ENCODE data around the gene PCBP3. TPM values are rescaled to one million over a fixed set of nuclear protein-coding genes. Genes with fewer than 3 reads are reported as not detected.
"Not testable (repeated sequence)": the region's sequence is repeated elsewhere in the genome, so short reads cannot be mapped to it uniquely, and the experiment has no call there.

Gene PCBP3
- total RNA-seq, 2 experiments from 2014 or later = 3.4 to 3.8 TPM

DNA sequence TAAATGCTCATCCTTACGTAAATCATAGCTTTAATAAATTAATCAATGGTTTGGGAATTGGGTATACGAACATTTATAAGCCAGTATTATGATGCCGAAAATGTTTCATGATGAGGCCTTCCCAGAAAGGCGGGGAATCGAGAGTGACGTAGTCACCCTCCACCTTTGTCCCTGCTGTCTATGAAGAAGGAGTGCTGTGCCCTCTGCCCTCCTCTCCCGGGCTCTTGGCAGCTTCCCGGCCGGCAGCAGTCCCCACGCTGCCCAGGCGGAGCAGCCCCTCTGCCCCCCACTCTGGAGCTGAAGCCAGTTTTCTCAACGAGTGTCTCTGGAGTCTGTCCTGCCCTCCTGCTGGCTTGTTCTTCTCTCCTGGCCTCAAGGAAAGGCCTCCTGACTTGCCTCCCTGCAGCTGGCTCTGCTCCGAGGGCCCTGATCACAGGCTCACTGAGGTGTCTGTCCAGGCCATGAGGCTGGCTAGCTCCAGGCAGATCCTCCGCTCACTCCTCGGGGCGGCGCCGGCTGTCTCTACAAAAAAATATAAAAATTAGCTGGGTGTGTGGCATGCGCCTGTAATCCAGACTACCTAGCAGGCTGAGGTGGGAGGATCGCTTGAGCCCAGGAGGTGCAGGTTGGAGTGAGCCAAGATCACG lies 187.3 kb downstream of the PCBP3 start:
- DNase-seq (no peak), ATAC-seq (ENCODE audit: poor library complexity) (no peak)
- POLR2A ChIA-PET = no interaction called here
- H3K4me3 Mint-ChIP-seq = no peak overlapping the region
- Histone ChIP-seq H3K36me3 (ENCODE audit: insufficient read depth, low read length) (no peaks in the 10 kb centered on the region), H3K4me1 (ENCODE audit: insufficient read depth, low read length) (peaks cover 17% of the 10 kb centered on the region), H3K27ac (ENCODE audit: low read depth in 1 of 2, low read length in 2 of 2) (no peak overlapping the region), H3K27me3 (ENCODE audit: control insufficient read depth in 1 of 2, insufficient read depth in 2 of 2, low read length in 2 of 2) (no peaks in the 10 kb centered on the region), H3K4me3 (ENCODE audit: low read length) (no peak overlapping the region), H3K9me3 (ENCODE audit: control insufficient read depth in 1 of 2, insufficient read depth in 1 of 2, low read length in 2 of 2) (no peaks in the 10 kb centered on the region)
- H3K36me3 Mint-ChIP-seq (ENCODE audit: low read depth) = no peaks in the 10 kb centered on the region
- no peaks in the 10 kb centered on the region for H3K27me3 Mint-ChIP-seq
- intact Hi-C loops (cut with DNase I, micrococcal nuclease) = no loop called here
- H3K4me1 Mint-ChIP-seq (ENCODE audit: low read depth) = peaks cover 12% of the 10 kb centered on the region
- CTCF ChIA-PET = no interaction called here
- H3K9me3 Mint-ChIP-seq = no peaks in the 10 kb centered on the region
- TF ChIP-seq, protein P1, sequence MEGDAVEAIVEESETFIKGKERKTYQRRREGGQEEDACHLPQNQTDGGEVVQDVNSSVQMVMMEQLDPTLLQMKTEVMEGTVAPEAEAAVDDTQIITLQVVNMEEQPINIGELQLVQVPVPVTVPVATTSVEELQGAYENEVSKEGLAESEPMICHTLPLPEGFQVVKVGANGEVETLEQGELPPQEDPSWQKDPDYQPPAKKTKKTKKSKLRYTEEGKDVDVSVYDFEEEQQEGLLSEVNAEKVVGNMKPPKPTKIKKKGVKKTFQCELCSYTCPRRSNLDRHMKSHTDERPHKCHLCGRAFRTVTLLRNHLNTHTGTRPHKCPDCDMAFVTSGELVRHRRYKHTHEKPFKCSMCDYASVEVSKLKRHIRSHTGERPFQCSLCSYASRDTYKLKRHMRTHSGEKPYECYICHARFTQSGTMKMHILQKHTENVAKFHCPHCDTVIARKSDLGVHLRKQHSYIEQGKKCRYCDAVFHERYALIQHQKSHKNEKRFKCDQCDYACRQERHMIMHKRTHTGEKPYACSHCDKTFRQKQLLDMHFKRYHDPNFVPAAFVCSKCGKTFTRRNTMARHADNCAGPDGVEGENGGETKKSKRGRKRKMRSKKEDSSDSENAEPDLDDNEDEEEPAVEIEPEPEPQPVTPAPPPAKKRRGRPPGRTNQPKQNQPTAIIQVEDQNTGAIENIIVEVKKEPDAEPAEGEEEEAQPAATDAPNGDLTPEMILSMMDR (IDR thresholded peaks at IDR 0.05) = no peak
- peak overlapping the region; percentile 33 for H3K27ac Mint-ChIP-seq

DNA sequence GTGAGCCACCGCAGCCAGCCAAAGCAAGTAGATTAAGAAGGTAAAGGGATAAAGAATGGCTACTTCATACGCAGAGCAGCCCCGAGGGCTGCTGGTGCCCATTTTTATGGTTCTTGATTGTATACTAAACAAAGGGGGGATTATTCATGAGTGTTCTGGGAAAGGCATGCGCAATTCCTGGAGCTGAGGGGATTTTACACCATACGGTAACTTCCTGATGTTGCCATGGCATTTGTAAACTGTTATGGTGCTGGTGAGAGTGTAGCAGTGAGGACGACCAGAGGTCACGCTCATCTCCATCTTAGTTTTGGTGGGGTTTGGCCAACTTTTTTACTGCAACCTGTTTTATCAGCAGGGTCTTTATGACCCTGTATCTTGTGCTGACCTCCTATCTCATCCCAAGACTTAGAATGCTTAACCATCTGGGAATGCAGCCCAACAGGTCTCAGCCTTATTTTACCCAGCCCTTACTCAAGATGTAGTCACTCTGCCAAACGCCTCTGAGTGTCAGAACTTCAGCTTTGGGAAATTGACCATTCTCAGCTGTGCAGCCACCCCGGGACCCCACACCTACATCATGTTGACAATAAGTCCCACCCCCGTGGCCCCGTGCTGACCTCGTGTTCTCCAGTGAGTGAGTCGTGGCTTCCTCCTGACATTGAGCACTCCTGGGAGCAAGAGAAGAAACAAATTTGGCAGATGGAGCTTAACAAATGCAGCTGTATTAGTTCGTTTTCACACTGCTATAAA lies 188.6 kb downstream of the PCBP3 start:
- ChIA-PET POLR2A (no interaction called here), CTCF (no interaction called here)
- ATAC-seq (ENCODE audit: poor library complexity) (no peak), DNase-seq (no peak)
- Histone ChIP-seq H3K36me3 (ENCODE audit: insufficient read depth, low read length) (no peaks in the 10 kb centered on the region), H3K4me1 (ENCODE audit: insufficient read depth, low read length) (peaks cover 13% of the 10 kb centered on the region), H3K27ac (ENCODE audit: low read depth in 1 of 2, low read length in 2 of 2) (no peak overlapping the region), H3K4me3 (ENCODE audit: low read length) (no peak overlapping the region), H3K27me3 (ENCODE audit: control insufficient read depth in 1 of 2, insufficient read depth in 2 of 2, low read length in 2 of 2) (no peaks in the 10 kb centered on the region), H3K9me3 (ENCODE audit: control insufficient read depth in 1 of 2, insufficient read depth in 1 of 2, low read length in 2 of 2) (no peaks in the 10 kb centered on the region)
- H3K27ac Mint-ChIP-seq = no peak overlapping the region
- no peak overlapping the region for H3K4me3 Mint-ChIP-seq
- intact Hi-C loops (cut with DNase I, micrococcal nuclease) = no loop called here
- no peaks in the 10 kb centered on the region for H3K36me3 Mint-ChIP-seq (ENCODE audit: low read depth)
- TF ChIP-seq, protein P1 (IDR thresholded peaks at IDR 0.05) = no peak
- H3K27me3 Mint-ChIP-seq = no peaks in the 10 kb centered on the region
- no peaks in the 10 kb centered on the region for H3K9me3 Mint-ChIP-seq
- peaks cover 9% of the 10 kb centered on the region for H3K4me1 Mint-ChIP-seq (ENCODE audit: low read depth)

DNA sequence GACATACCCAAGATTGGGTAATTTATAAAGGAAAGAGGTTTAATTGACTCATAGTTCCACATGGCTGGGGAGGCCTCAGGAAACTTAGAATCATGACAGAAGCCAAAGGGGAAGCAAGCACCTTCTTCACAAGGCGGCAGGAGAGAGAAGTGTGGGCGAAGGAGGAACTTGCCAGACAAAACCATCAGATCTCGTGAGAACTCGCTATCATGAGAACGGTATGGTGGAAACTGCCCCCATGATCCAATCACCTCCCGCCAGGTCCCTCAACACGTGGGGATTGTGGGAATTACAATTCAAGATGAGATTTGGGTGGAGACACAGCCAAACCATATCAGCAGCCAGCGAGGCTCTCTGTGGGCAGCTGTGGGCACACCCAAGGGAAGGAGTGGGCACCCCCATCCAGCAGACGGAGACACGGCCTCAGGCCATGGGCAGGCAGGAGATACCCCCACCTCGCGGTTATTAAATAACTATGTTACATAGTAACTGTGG lies 189.3 kb downstream of the PCBP3 start:
- intact Hi-C loops (cut with DNase I, micrococcal nuclease); DNase-seq; H3K27me3 ChIP-seq (ENCODE audit: control insufficient read depth in 1 of 2, insufficient read depth in 2 of 2, low read length in 2 of 2); H3K27me3 Mint-ChIP-seq; H3K4me3 ChIP-seq (ENCODE audit: low read length); H3K4me1 Mint-ChIP-seq (ENCODE audit: low read depth); H3K9me3 ChIP-seq (ENCODE audit: control insufficient read depth in 1 of 2, insufficient read depth in 1 of 2, low read length in 2 of 2); POLR2A ChIA-PET; H3K9me3 Mint-ChIP-seq; H3K27ac ChIP-seq (ENCODE audit: low read depth in 1 of 2, low read length in 2 of 2); ATAC-seq (ENCODE audit: poor library complexity); H3K36me3 Mint-ChIP-seq (ENCODE audit: low read depth); H3K27ac Mint-ChIP-seq; H3K4me3 Mint-ChIP-seq; H3K4me1 ChIP-seq (ENCODE audit: insufficient read depth, low read length); H3K36me3 ChIP-seq (ENCODE audit: insufficient read depth, low read length); CTCF ChIA-PET: not testable (repeated sequence)

Measured in CD4-positive, alpha-beta T cell (primary cell).